ENCODE measurements around the gene SETMAR.

The SETMAR gene

GRCh38 chr3:4303187-4304123, at the start of gene SETMAR:
TSS of gene SETMAR (plus strand) at chr3:4303369. CDS start at chr3:4303371, 2 bp downstream.
- ChIA-PET CTCF (no interaction called here), POLR2A (ENCODE audit: low non-redundant PET) (no interaction called here)
- peak; percentile 86 for DNase-seq (ENCODE audit: low spot score)
- TF ChIP-seq CTCF (conservative IDR thresholded peaks at IDR 0.05; ENCODE audit: low read depth): no peak
- peak within 1 kb of the TSS; percentile 86 for H3K27ac ChIP-seq

- H3K27ac ChIP-seq: no peak overlapping the region
- ChIA-PET POLR2A (ENCODE audit: low non-redundant PET) (no interaction called here), CTCF (no interaction called here)
- no peak for DNase-seq (ENCODE audit: low spot score)
- no peak for TF ChIP-seq CTCF (conservative IDR thresholded peaks at IDR 0.05; ENCODE audit: low read depth)
Observed at GRCh38 chr3:4261406-4261805, 41.8 kb upstream of the SETMAR start.

GRCh38 chr3:4264040-4264439, 39.1 kb upstream of the SETMAR start:
- no peak overlapping the region for H3K27ac ChIP-seq
- ChIA-PET POLR2A (ENCODE audit: low non-redundant PET) (no interaction called here), CTCF (no interaction called here)
- no peak for DNase-seq (ENCODE audit: low spot score)
- TF ChIP-seq CTCF (conservative IDR thresholded peaks at IDR 0.05; ENCODE audit: low read depth): no peak

GRCh38 chr3:4270720-4271119, 32.4 kb upstream of the SETMAR start:
- no peak overlapping the region for H3K27ac ChIP-seq
- no peak for TF ChIP-seq CTCF (conservative IDR thresholded peaks at IDR 0.05; ENCODE audit: low read depth)
- no peak for DNase-seq (ENCODE audit: low spot score)
- POLR2A ChIA-PET (ENCODE audit: low non-redundant PET): no interaction called here
- CTCF ChIA-PET: no interaction called here

GRCh38 chr3:4271834-4272233, 31.3 kb upstream of the SETMAR start:
- peak; percentile 8 for DNase-seq (ENCODE audit: low spot score)
- 0 out of 2 replicates have a peak, but pooled peaks have one; percentile 16 for TF ChIP-seq CTCF (conservative IDR thresholded peaks at IDR 0.05; ENCODE audit: low read depth)
- H3K27ac ChIP-seq: no peak overlapping the region
- CTCF ChIA-PET: interaction anchor here (0.6 to 1.0 kb wide), 2 partner anchors 19 to 1071 kb away, joined by 3 to 5 read pairs; no protein-coding TSS in a partner anchor
- POLR2A ChIA-PET (ENCODE audit: low non-redundant PET): no interaction called here

GRCh38 chr3:4279516-4280105, 23.6 kb upstream of the SETMAR start:
- POLR2A ChIA-PET (ENCODE audit: low non-redundant PET): no interaction called here
- no peak for DNase-seq (ENCODE audit: low spot score)
- CTCF ChIA-PET: no interaction called here
- TF ChIP-seq CTCF (conservative IDR thresholded peaks at IDR 0.05; ENCODE audit: low read depth): no peak
- no peak overlapping the region for H3K27ac ChIP-seq
